ENCODE data around the gene DNAJB8.

DNAJB8 gene

DNA sequence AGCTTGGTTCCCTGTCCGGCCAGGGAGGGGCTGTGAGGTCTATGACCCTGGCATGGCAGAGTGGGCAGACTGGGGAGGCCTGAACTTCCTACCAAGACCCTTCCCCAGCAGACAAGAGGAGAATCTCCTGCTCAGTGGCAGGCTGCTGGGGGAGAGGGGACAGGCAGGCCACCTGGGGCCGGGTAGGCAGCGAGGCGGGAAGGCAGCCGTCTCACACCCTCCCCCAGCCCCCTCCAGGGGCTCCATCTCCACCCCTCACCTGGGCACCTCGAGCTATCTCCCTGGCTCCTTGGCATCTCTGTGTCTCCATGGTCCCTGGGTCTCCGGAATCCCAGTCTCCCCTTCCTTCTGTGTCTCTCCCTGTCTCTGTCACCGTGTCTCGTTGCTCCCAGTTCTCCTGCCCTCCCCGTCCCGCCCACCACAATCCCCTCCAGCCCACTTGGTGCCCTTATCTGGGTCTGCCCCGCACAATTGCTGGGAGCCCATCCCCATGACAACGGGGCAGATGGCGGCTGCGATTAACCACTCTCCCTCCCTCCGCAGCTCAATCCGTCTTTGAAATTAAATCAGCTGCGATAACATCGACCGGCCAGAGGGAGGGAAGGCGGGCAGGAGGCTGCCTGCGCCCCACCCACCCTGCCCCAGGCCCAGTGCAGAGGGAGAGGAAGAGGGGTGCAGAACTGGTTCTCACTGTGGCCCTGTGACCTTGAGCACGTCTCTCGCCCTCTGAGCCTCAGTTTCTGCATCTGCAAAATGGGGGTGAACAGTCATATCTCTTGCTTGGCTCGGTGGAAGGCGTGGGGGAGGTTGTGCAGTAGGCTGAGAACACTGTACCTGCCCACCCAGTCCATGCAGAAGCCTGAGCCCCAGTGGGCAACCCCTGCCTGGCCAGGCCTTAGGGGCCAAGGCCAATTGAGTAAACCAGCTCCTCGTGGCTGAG lies 9.6 kb downstream of the DNAJB8 start:
- intact Hi-C loops (cut with DNase I): no loop called here
- no peak for DNase-seq

DNA sequence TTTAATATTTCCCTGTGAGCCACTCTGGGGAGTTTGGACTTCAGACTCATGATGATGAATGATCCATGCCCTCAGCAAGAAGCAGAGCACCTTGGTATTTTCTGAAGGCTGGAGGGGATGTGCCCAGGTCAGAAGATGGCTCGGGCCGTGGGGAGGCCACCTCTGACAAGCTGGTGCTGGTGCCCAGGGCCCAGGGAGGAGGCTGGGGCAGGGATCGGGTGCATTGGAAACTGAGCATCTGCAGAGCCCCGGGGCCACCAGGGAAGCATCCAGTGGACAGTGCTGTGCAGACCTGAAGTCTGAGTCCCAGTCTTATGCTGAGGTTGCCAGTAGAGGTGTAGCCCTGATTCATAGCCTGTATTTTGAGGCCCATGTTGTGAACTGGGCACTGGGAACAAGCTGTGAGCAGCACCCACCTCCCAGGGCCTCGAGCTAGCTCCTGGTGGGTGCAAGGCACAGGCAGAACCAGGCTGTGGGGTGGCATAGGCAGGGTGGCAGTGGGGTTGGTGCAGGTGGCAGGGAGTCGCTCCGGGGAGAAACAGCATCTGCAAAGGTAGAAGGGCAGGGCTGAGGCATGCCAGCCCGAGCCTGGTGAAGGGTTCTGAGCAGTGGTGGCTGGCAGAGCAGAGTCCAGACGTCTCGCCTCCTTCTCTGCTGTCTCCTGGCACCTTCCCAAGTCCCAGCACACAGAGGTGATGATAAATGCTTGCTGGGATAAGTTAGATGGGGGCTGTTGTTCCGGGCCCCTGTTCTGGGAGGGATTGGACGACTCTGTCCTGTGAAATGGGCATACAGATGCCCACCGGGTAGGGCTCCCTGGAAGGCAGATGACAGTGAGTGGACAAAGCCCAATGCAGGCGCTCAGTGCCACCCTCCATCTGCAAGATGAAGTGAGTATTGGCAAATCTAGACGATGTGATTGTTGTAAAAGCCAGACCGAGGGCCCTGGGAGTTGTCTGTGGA lies 10.6 kb downstream of the DNAJB8 start:
- no peak for DNase-seq
- intact Hi-C loops (cut with DNase I): no loop called here

DNA sequence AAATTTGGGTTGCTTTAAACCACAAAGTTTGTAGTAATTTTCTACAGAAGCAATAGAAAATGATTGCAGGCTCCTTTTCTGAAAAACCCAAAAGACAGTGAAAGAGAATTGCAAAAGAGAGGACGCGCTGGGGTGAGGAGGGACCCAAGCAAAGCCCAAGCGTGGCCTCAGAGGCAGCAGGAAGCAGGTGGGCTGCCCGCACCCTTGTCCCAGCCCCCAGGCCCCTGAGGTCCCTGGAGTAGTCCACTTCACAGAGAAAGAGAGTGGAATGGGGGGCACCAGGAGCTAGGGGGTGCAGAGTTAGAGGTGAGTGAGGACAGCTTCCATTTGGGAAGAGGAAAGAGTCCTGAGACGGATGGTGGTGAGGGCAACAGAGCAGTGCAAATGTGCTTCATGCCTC lies 11.6 kb downstream of the DNAJB8 start:
- no peak for DNase-seq

DNA sequence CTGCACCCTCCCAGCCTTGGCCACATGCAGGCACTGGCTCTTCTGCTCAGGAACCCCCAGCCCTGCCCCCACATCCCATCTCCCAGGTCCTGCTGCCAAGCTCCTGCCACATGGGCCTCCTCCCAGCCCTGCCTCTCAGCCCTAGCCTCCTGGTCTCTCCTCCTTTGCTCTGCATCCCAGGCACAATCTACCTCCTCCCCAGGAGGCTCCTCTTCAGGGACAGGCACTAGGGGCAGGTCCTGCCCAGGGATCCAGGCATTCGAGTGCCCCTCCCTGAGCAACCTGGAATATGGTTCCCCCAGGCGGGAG lies 12.4 kb downstream of the DNAJB8 start:
- no peak for DNase-seq
- intact Hi-C loops (cut with DNase I): no loop called here

More for the DNA sequence above, 11.6 kb downstream of the DNAJB8 start:
- intact Hi-C loops (cut with DNase I): no loop called here

DNA sequence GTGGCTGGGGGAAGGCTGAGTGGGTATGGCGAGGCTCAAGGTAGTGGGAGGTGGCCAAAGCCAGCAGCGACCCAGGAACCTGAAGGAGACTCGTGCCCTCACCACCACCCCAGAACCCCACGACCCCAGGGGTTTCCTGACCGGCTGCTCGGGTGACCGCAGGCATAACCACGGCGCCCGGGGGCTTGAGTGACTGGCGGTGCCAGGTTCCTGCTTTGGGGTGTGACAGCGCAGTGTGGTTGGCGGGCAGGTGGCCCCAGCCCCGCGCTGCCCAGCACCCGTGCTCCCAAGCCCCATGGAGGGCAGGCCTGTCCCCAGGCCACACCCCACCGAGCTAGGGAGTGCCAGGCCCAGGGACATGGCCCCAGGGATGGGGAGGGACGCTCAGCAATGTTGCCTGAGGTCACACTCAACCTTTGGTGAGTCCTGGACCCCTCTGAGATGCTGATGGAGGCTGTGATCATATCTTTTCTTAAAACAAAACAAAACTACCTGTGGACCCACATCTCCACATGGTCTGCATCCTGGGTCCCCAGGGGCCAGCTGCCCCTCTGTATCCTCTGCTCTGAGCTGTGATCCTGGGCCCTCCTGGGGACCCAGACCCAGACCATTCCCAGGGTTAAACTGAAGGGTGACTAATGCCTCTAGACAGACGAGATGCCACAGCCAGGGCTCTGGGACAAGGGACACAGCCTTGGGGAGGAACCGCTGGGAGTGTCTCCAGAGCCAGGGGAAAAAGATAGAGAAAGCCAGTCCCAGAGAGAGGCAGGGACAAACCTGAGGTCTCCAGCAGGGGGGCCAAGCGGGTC lies 13.0 kb downstream of the DNAJB8 start:
- DNase-seq: no peak
- intact Hi-C loops (cut with DNase I): no loop called here

DNA sequence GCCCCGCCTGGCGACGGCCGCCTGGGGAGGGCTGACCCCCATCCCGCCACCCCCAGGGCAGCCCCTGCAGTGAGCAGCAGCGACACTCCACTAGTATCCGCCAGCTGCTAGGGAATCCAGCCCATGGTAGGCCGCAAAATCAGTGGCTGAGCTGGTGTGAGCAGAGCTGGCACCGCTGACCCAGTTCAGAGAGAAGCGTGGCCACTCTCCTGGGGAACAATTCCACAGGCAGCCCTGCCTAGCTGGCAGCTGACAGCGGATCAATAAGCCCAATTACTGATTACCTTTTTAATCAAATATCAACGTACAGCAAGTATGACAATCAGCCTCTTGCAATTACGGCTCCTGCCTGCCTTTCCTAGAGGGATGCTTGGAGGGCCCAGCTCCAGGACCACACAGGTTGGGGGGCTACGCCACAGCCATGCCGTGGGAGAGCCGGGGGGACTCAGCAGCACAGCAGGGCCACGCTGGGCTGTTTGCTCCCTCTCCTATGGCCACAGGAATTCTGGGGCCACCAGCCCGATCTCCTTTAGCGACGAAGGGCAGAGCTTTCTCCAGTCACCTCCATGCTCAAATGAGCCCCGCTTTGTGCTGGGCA lies 13.9 kb downstream of the DNAJB8 start:
- intact Hi-C loops (cut with DNase I): no loop called here
- DNase-seq: no peak

DNA sequence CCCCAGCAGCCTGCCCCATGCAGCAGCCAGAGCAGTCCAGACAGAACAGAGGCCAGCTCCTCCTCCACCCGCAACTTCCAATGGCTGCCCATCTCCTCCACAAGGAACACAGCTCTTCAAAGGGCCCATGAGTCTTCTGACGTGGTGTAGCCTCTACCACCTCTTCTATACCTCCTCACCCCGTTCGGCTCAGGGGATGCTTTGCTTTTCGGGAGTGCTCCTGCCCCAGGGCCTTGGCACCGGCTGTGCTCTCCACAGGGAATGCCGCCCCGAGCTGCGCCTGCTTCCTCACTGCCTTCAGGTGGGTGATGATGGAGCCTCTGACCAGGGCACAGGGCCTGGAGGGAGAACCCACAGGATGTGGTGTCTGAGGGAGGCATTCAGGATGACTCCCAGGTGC lies 14.6 kb downstream of the DNAJB8 start:
- intact Hi-C loops (cut with DNase I): no loop called here
- no peak for DNase-seq

DNA sequence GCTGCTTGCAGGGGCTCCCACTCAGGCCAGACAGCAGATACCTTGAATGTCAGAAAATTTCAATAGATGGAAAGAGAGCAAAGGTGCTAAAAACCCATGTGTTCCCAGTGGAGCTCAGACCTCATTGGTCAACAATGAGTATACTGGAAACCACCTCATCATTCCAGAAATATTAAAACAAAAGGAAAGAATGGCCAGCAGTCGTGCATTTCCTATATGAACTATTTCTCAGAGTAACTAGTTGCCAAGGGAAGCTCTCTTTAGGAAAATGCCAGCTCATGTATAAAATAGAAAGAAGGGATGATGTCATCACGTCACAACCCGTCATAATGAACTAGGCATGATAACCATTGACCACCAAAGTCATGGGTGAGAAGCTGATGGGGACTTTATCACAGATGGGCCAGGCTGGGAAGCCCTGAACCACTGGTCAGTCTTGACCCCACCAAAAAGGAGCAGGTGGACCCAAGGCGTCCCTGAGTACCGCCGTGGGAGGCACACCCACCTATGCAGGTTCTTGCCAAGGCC lies 17.5 kb downstream of the DNAJB8 start:
- intact Hi-C loops (cut with DNase I): no loop called here

DNA sequence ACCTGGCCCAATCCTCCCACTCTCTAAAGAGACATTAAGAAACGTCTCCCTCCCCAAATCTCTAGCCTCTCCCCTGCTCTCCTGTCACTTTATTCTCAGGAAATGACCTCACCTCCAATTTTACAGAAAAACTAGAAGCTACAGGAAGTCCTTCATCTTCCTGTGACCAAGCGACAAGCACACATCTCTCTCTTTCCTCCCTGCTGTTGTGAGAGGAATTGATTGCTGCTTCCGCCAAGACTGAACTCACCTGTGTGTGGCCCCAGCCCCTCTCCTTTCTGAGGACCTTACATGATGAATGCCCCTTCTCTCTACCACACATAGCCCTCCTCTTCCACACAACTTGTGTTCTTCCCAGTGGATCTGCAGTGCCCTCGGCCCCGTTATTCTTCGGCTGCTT lies 18.2 kb downstream of the DNAJB8 start:
- DNase-seq: no peak
- intact Hi-C loops (cut with DNase I): no loop called here

More for the DNA sequence above, 17.5 kb downstream of the DNAJB8 start:
- no peak for DNase-seq

DNA sequence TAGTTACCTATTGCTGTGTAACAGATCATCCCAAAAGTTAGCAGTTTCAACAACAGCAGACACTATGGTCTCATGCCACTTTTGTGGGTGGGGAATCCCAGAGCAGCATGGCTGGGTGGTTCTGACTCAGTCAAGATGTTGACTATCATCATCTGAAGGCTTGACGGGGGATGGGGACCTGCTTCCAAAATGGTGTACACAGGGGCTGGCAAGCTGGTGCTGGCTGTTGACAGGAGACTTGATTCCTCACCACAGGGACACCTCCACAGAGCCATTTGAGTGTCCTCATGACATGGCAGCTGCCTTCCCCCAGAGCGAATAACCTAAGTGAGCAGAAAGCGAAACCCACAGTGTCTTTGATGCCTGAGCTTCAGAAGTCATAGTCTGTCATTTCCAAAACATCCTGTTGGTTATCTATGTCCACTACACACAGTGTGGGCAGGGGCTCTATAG lies 19.1 kb downstream of the DNAJB8 start:
- intact Hi-C loops (cut with DNase I): no loop called here

DNA sequence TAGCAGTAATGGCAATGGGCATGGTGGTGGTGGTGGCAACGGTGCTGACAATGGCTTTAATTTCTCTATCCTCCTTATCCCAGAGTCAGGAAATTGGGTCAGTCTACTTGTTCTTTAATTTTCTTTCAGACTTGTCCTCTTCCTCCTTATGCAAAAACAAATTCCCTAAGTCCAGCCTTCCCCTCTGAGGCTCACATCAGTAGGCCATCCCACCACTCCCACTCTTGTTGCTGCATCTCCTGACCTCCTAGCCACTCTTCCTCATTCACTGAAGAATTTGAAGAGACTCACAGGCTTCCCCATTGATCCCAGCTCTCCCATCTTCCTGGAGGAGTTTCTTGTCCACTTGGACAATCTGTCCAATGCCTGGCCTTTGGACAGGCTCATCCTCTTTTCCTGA lies 19.9 kb downstream of the DNAJB8 start:
- DNase-seq: no peak
- intact Hi-C loops (cut with DNase I): no loop called here

More for the DNA sequence above, 19.1 kb downstream of the DNAJB8 start:
- no peak for DNase-seq

DNA sequence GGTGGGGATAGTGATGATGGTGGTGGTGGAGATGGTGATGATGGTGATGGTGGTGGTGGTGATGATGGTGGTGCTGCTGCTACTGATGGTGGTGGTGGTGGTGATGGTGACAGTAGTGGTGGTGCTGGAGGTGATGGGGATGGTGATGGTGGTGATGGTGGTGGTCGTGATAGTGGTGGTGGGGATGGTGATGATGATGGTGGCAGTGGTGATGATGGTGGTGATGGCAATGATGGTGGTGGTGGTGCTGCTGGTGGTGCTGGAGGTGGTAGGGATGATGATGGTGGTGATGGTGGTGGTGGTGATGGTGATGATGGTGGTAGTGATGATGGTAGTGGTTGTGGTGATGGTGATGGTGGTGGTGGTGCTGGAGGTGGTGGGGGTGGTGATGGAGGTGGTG lies 21.3 kb downstream of the DNAJB8 start:
- DNase-seq: no peak
- intact Hi-C loops (cut with DNase I): no loop called here

DNA sequence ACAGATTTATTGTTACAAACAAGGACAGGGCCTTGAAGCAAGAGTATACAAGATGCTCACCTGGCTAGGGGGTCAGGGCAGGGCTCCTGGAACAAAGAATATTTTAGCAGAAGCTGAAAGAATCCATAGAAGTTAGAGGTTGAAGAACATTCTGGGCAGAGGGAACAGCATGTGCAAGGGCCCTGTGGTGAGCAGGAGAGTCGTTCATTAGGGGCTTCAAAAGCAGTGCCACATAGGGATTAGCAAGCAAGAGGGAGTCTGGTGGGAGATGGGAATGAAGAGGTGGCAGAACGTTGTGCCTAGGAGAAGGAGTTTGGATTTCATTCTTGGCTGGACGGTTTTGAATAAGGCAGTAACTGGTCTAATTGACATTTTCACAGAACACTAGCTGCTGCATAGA lies 22.9 kb downstream of the DNAJB8 start:
- DNase-seq: no peak
- intact Hi-C loops (cut with DNase I): no loop called here

DNA sequence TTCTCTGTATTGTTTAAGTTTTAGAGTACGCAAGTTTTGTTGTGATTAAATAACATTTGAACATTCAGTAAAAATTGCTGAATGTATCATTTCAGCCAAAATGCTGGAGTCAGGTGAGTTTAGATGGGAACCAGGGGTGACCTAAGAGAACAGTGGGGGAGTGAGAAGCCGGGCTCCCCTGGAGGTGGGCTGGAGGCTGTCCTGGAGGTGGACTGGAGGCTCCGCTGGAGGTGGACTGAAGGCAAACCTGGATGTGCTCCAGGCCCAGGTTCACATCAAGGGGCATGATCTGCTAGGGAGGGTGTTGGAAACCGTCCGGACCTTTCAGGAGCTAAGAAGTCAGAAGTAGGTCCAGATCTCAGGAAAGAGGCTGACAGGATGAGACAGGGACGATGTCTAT lies 23.7 kb downstream of the DNAJB8 start:
- intact Hi-C loops (cut with DNase I): no loop called here
- DNase-seq: no peak

DNA sequence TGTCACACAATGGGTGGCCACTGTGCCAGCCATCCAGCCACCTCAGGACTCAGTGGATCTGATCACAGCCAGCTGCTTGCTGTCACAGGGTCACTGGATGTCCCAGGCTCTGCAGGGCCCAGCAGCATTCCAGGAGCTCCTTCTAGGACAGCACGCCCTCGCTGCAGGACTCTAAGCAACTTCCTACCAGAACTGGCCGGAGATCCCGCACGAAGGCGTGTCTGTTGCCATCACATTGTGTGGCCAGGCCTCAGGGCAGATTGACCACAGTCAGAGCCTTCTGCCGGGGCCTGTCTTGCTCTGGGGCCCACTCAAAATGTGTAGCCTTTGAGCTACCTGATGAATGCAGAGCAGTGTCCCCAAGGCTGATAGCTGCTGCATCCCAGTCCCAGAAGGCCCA lies 24.6 kb downstream of the DNAJB8 start:
- DNase-seq: no peak
- intact Hi-C loops (cut with DNase I): no loop called here

DNA sequence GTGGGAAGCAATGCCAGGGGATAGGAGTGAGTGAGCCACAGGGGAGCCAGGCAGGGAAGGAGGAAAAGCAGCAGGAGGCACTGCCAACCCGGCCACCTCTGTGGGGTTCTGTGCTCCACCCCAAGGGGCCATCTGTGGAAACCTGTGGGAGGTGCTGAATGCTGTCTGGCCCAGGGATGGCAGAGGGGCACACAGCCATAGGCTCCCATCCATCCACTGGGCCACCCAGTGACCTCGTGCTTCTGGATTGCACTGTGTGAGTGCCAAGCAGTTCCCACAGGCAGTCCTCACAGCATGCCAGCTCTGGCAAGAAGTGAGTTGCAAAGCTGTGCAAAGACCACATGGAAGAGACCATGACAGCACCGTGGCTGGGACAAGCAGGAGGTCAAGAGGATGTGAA lies 27.5 kb downstream of the DNAJB8 start:
- DNase-seq: no peak
- intact Hi-C loops (cut with DNase I): no loop called here

DNA sequence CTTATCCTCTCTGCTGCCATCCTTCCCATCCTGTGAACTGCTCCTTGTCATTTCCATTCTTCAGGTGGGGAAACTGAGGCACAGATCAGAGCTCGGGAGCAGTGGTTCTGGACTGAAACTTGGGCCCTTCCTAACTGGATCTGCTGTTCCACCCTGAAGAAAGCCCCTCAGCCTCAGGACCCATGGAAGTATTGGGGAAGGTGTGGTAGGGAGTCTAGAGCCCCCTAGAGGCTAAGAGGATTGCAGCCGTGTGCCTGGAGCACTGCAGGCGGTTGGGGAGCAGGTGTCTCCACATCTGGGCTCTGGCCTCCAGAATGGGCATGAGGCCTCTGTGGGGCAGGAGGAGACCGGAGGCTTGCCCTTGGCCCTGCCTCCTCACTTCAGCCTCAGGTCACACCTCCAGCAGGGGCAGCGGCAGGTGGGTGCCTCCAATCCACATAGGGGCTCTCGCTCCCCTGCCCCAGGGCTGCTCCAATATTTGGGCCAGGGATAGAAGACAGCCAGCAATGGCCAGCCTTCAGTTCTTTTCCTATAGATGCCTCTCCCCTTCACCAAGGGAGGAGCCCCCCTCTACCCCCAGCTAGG lies 28.1 kb downstream of the DNAJB8 start:
- DNase-seq: no peak
- intact Hi-C loops (cut with DNase I): no loop called here

DNA sequence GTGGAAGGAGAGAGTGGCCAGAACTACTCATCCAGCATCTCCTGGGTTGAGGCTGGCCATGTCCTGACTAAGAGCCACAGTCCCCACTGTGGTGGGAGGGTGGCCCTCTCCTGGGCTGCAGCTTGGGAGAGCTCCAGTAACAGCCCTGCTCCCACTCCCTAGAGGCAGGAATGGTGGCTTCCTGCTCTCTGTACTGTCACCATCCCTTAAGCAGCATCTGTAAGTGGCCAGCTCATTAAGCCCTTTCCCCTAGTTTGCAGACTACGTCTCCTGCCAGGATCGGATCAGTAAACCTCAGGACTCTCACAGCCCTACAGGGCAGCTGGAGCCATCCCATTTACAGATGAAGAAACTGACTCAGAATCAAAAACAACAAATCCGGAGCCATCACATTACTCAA lies 30.5 kb downstream of the DNAJB8 start:
- no peak for DNase-seq
- intact Hi-C loops (cut with DNase I): no loop called here
